Hematopoietic multipotent progenitor cell treated with erythropoietin and hydrocortisone succinate and interleukin-3 and kit ligand, for 8 days (in vitro differentiated cells): ENCODE measurements around the gene EFCAB6.

Experiments used
- DNase-seq: peaks from one replicate; pipeline ENCODE4 v3.0.0-alpha.2; 2015

Gene EFCAB6

DNA sequence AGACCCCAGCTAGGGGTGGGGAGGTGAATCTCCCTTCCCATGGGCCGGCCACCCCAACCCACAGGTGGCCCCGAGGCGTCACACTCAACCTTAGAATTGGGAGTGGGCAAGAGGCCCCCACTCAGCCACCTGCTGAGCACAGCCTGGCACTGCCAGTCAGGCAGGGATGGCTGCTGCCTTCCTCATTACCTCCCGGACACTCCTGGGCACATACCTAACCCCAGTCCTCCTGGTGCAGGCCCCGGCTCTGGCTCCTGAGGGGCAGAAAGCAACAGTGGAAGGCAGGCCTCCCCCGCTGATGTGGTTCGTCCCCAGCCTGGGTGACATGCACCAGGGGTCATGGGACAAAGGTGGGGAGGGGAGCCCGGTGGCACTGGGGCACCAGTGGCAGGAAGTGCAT, 296.7 kb downstream of the EFCAB6 start:
- no peak for DNase-seq

DNA sequence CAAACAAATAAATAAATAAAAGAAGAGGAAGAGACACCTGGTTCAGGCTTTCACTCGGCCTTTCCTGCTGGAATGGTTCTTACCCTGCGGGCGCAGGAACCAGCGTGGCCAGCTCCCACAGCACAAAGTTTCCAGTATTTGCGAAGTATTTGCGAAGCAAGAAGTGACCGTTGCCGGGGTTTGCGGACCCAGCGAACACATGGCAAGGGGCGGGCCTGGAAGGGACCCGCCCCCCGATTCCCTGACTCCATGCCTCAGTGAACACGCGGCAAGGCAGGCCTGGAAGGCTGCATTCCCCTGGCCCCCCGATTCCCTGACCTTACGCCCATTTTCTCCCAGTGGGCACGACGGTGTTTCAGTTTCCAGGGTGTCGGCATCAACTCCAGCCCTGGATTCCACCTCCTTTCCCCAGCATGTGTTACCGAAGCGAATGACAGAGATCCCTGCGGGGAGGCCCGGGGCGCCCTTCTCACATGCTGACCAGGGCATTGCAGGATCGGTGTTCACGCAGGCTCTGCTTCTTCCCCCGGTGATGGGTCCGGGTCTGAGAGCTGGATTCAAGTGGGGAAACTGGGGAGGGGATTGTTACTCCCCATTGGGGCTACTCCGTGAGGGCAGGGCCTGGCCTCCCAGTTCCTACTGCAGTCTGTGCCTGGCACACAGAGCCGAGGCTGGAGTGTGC, 297.5 kb downstream of the EFCAB6 start:
- no peak for DNase-seq

DNA sequence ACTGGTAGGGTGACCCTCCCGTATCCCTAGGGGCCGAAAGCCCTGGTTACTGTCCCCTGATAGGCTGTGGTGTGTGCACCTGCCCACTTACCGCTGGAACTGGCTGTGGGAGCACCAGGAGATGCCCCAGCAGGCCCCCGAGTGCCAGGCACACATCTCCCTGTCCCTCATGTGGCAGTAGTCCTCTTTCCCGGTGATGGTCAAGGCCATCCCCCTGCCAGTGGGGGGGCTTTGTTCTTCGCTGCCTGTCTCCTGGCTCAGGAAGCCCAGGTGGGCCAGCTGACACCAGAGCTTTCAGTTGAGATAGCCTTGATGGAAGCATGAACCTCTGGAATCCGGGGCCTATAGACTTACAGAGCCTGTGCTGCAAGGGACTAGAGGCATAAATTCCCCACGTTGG, 299.8 kb downstream of the EFCAB6 start:
- DNase-seq: no peak

- no peak for DNase-seq
These were observed 300.7 kb downstream of the EFCAB6 start for GRCh38 chr22:43511276-43511910.

- DNase-seq: no peak
These were observed 301.6 kb downstream of the EFCAB6 start for GRCh38 chr22:43510281-43511070.

DNA sequence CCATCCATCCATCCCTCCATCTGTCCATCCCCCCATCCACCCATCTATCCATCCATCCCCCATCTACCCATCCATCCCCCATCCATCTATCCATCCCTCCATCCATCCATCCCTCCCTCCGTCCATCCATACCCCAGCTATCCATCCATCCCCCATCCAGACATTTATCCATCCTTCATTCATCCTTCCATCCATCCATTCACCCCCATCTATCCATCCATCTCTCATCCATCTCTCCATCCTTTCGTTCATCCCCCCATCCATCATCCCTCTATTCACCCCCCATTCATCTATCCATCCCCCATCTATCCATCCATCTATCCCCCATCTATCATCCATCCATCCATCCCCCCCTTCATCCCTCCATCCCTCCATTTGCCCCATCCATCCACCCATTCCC, 302.8 kb downstream of the EFCAB6 start:
- DNase-seq: no peak

GRCh38 chr22:43508489-43508888, 303.6 kb downstream of the EFCAB6 start:
- no peak for DNase-seq

- no peak for DNase-seq
These were observed 304.9 kb downstream of the EFCAB6 start for GRCh38 chr22:43507235-43507634.

DNA sequence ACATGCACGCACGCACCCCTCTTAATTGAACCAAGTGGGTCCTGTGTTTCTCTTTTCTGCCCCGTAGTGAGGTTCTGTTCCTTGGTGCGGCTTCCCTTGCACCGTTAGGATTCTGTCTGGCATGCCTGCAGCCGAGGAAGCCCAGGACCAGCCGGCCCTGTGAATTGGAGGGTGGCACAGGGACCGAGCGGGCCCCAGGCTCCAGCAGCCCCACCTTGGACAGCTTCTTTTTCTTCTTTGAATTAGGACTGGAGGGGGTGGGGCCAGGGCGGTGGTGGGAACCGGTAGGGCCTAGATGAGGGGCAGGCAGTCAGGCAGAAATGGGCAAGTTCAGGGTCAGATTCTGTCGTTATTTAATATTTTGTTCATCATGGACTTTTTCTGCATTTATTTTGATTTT, 305.6 kb downstream of the EFCAB6 start:
- DNase-seq: no peak

- DNase-seq: no peak
These were observed 306.2 kb downstream of the EFCAB6 start for GRCh38 chr22:43505896-43506295.

DNA sequence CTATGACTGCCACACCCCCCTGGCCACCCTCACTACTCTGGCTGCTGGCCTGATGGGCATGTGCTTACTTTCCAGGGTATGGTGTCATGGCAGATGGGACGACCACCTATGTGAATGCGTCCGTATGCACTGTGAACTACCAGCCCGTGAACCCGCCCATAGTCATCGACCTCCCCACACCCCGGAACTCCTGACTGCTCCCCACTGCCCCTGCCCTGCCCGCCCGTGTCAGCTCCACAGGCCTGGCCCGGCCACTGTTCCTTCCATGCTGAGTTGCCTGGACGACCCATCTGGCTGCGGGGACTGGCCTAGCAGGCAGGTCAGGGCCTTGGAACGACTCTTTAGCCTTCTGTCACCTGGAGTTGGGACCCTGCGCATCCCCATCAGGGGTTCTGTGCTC, 306.7 kb downstream of the EFCAB6 start:
- DNase-seq: no peak

DNA sequence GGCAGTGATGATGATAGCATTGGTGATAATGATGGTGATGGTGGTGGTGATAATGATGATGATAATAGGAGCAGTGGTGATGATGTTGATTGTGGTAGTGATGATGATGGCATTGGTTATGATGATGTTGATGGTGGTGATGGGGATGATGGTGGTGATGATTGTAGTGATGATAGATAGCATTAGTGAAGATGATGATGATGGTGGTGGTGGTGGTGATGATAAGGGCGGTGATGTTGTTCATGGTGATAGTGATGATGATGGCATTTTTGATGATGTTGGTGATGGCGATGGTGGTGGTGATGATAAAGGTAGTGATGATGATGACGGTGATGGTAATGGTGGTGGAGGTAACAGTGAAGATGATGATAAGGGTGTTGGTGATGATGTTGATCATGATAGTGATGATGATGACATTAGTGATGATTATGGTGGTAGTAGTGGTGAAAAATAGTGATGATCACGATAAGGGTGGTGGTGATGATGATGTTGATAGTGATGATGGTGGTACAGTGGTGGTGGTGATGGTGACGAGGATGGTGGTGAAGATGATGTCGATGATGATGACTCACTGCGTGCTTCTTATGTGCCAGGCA, 307.3 kb downstream of the EFCAB6 start:
- DNase-seq: no peak

GRCh38 chr22:43504068-43504467, 308.0 kb downstream of the EFCAB6 start:
- DNase-seq: no peak

- DNase-seq: no peak
These were observed 309.7 kb downstream of the EFCAB6 start for GRCh38 chr22:43502306-43502874.

GRCh38 chr22:43501878-43502277, 310.2 kb downstream of the EFCAB6 start:
- DNase-seq: no peak

- no peak for DNase-seq
These were observed 311.0 kb downstream of the EFCAB6 start for GRCh38 chr22:43500792-43501785.

DNA sequence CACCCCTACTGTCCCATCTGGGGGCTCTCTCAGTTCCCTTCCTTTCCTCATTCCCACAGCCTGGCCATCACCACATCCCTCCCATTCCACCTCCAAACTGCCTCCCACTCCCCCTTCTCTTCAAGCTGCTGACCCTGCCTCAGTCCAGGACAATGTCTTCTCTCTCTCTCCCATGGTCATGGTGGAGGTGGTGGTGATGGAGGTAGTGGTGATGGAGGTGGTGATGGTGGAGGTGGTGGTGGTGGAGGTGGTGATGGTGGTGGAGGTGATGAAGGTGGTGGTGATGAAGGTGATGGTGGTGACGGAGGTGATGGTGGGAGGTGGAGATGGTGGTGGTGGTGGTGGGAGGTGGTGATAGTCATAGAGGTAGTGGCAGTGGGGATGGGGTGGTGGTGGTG, 313.2 kb downstream of the EFCAB6 start:
- DNase-seq: no peak

- no peak for DNase-seq
These were observed 313.9 kb downstream of the EFCAB6 start for GRCh38 chr22:43497956-43498855.

- DNase-seq: no peak
These were observed 318.8 kb downstream of the EFCAB6 start for GRCh38 chr22:43493297-43493696.

GRCh38 chr22:43491737-43492136, 320.4 kb downstream of the EFCAB6 start:
- no peak for DNase-seq

GRCh38 chr22:43491177-43491576, 320.9 kb downstream of the EFCAB6 start:
- no peak for DNase-seq
